Activated T-cell treated with anti-CD3 and anti-CD28 coated beads, Interleukin-2, amount 50 U/mL, for 4 hours (primary cell): ENCODE results near the gene PADI1. TPM values are rescaled to one million over a fixed set of nuclear protein-coding genes. Genes with fewer than 3 reads are reported as not detected.

Experiments
- ATAC-seq, 2 donors: fragments of 200-7000 bp; cut with Tn5 transposase; one replicate each; pipeline ENCODE4 v1.10.0; 2021
- DNase-seq: peaks from one replicate; pipeline ENCODE4 v3.0.0-alpha.2; 2020
- H3K27me3 Mint-ChIP-seq: one replicate; pipeline ENCODE4 v1.8.0; 2021; ENCODE audit warnings: low read depth, mixed read lengths
- H3K36me3 Mint-ChIP-seq: one replicate; pipeline ENCODE4 v1.8.0; 2022; ENCODE audit warnings: mixed read lengths; ENCODE audit not compliant: insufficient read depth
- H3K4me1 Mint-ChIP-seq: one replicate; pipeline ENCODE4 v1.8.0; 2021; ENCODE audit warnings: low read depth, mixed read lengths
- H3K4me3 Mint-ChIP-seq: one replicate; pipeline ENCODE4 v1.8.0; 2021; ENCODE audit warnings: mild to moderate bottlenecking, moderate library complexity, mixed read lengths
- H3K9me3 Mint-ChIP-seq: one replicate; pipeline ENCODE4 v1.8.0; 2021; ENCODE audit warnings: mixed read lengths
- total RNA-seq, 3 donors: library from RNA; stranded (reverse); gene quantifications; one replicate each; pipeline ENCODE4 v1.2.1, GENCODE V29; 2021

Gene PADI1
- total RNA-seq, 3 donors from 2014 or later = not detected

- Mint-ChIP-seq H3K9me3 (peaks cover 11% of the 10 kb centered on the region), H3K4me1 (peaks cover 21% of the 10 kb centered on the region), H3K4me3 (no peak overlapping the region), H3K36me3 (no peaks in the 10 kb centered on the region), H3K27me3 (peaks cover 3% of the 10 kb centered on the region)
- no peak for DNase-seq
- ATAC-seq = no peak
These were observed 15.9 kb upstream of the PADI1 start for GRCh38 chr1:17188889-17189631.

- peaks cover 11% of the 10 kb centered on the region for H3K9me3 Mint-ChIP-seq
- H3K27me3 Mint-ChIP-seq = peaks cover 7% of the 10 kb centered on the region
- H3K4me3 Mint-ChIP-seq = no peak overlapping the region
- no peak for ATAC-seq
- no peak for DNase-seq
- H3K4me1 Mint-ChIP-seq = peaks cover 21% of the 10 kb centered on the region
- H3K36me3 Mint-ChIP-seq = no peaks in the 10 kb centered on the region
These were observed 15.3 kb upstream of the PADI1 start for GRCh38 chr1:17189632-17189990.

- H3K9me3 Mint-ChIP-seq = peaks cover 11% of the 10 kb centered on the region
- peaks cover 7% of the 10 kb centered on the region for H3K27me3 Mint-ChIP-seq
- H3K4me1 Mint-ChIP-seq = peaks cover 21% of the 10 kb centered on the region
- DNase-seq = peak; percentile 1
- H3K36me3 Mint-ChIP-seq = no peaks in the 10 kb centered on the region
- H3K4me3 Mint-ChIP-seq = no peak overlapping the region
- no peak for ATAC-seq
These were observed 14.6 kb upstream of the PADI1 start for GRCh38 chr1:17190010-17190995.

GRCh38 chr1:17191990-17192242 is 13.0 kb upstream of the PADI1 start:
- Mint-ChIP-seq H3K9me3 (peaks cover 11% of the 10 kb centered on the region), H3K4me3 (no peak overlapping the region), H3K27me3 (peaks cover 7% of the 10 kb centered on the region), H3K4me1 (peaks cover 5% of the 10 kb centered on the region), H3K36me3 (no peaks in the 10 kb centered on the region)
- ATAC-seq (no peak), DNase-seq (no peak)

GRCh38 chr1:17192394-17193221 is 12.3 kb upstream of the PADI1 start:
- no peak for ATAC-seq
- peaks cover 11% of the 10 kb centered on the region for H3K9me3 Mint-ChIP-seq
- peaks cover 2% of the 10 kb centered on the region for H3K4me1 Mint-ChIP-seq
- peaks cover 7% of the 10 kb centered on the region for H3K27me3 Mint-ChIP-seq
- no peak for DNase-seq
- H3K36me3 Mint-ChIP-seq = no peaks in the 10 kb centered on the region
- no peak overlapping the region for H3K4me3 Mint-ChIP-seq

- peaks cover 2% of the 10 kb centered on the region for H3K4me1 Mint-ChIP-seq
- DNase-seq (no peak), ATAC-seq (no peak)
- no peak overlapping the region for H3K4me3 Mint-ChIP-seq
- H3K9me3 Mint-ChIP-seq = peaks cover 7% of the 10 kb centered on the region
- peaks cover 7% of the 10 kb centered on the region for H3K27me3 Mint-ChIP-seq
- H3K36me3 Mint-ChIP-seq = no peaks in the 10 kb centered on the region
These were observed 11.5 kb upstream of the PADI1 start for GRCh38 chr1:17193222-17194132.

- Mint-ChIP-seq H3K4me3 (no peak overlapping the region), H3K27me3 (peaks cover 7% of the 10 kb centered on the region), H3K4me1 (peaks cover 3% of the 10 kb centered on the region), H3K36me3 (no peaks in the 10 kb centered on the region), H3K9me3 (peaks cover 1% of the 10 kb centered on the region)
- ATAC-seq = no peak
- DNase-seq = no peak
These were observed 10.8 kb upstream of the PADI1 start for GRCh38 chr1:17194133-17194475.

- H3K9me3 Mint-ChIP-seq = no peaks in the 10 kb centered on the region
- H3K4me1 Mint-ChIP-seq = peaks cover 6% of the 10 kb centered on the region
- DNase-seq = no peak
- H3K4me3 Mint-ChIP-seq = no peak overlapping the region
- peaks cover 7% of the 10 kb centered on the region for H3K27me3 Mint-ChIP-seq
- no peaks in the 10 kb centered on the region for H3K36me3 Mint-ChIP-seq
- ATAC-seq = no peak
These were observed 10.1 kb upstream of the PADI1 start for GRCh38 chr1:17194615-17195528.

- H3K4me1 Mint-ChIP-seq = peaks cover 9% of the 10 kb centered on the region
- no peak for DNase-seq
- no peak for ATAC-seq
- no peaks in the 10 kb centered on the region for H3K36me3 Mint-ChIP-seq
- peaks cover 4% of the 10 kb centered on the region for H3K27me3 Mint-ChIP-seq
- H3K9me3 Mint-ChIP-seq = no peaks in the 10 kb centered on the region
- H3K4me3 Mint-ChIP-seq = no peak overlapping the region
These were observed 9.2 kb upstream of the PADI1 start for GRCh38 chr1:17195731-17196130.

- DNase-seq (no peak), ATAC-seq (no peak)
These were observed 8.3 kb upstream of the PADI1 start for GRCh38 chr1:17196496-17197185.

GRCh38 chr1:17197696-17198095 is 7.2 kb upstream of the PADI1 start:
- Mint-ChIP-seq H3K36me3 (no peaks in the 10 kb centered on the region), H3K4me1 (peaks cover 24% of the 10 kb centered on the region), H3K27me3 (peaks cover 3% of the 10 kb centered on the region), H3K4me3 (no peak overlapping the region), H3K9me3 (no peaks in the 10 kb centered on the region)
- DNase-seq = no peak
- ATAC-seq = no peak

More at GRCh38 chr1:17196496-17197185, 8.3 kb upstream of the PADI1 start:
- peaks cover 3% of the 10 kb centered on the region for H3K27me3 Mint-ChIP-seq
- no peaks in the 10 kb centered on the region for H3K9me3 Mint-ChIP-seq
- H3K4me3 Mint-ChIP-seq = no peak overlapping the region
- peaks cover 18% of the 10 kb centered on the region for H3K4me1 Mint-ChIP-seq
- no peaks in the 10 kb centered on the region for H3K36me3 Mint-ChIP-seq

- DNase-seq = peak; percentile 1
- Mint-ChIP-seq H3K9me3 (no peaks in the 10 kb centered on the region), H3K36me3 (no peaks in the 10 kb centered on the region), H3K4me3 (no peak overlapping the region), H3K27me3 (peaks cover 5% of the 10 kb centered on the region), H3K4me1 (peaks cover 33% of the 10 kb centered on the region)
- ATAC-seq = no peak
These were observed 6.3 kb upstream of the PADI1 start for GRCh38 chr1:17198476-17199258.
